Neural progenitor cell (in vitro differentiated cells): ENCODE measurements around the gene CKB.

Source experiments
- CTCF ChIP-seq: fragments of 200-600 bp; sonication (generic); IDR thresholded peaks from 2 replicates; pipeline ENCODE4 v1.5.1; 2017; ENCODE audit warnings: antibody characterized with exemption, mild to moderate bottlenecking
- EZH2 ChIP-seq: fragments of 200-600 bp; sonication (generic); IDR thresholded peaks from 2 replicates; pipeline ENCODE4 v1.6.1; 2017; ENCODE audit warnings: antibody characterized with exemption, mild to moderate bottlenecking, moderate library complexity

GRCh38 chr14:103503296-103503695 is 19.3 kb downstream of the CKB start:
- TF ChIP-seq CTCF (no peak), EZH2 (no peak)
